ENCODE data around the gene MSANTD2. TPM values are rescaled to one million over a fixed set of nuclear protein-coding genes. Genes with fewer than 3 reads are reported as not detected.

Gene MSANTD2
- total and polyA plus RNA-seq, 9 of the 15 experiments (the other 6 are each of a cell fraction or from before 2014, with no cell fraction given), result 1.3 to 9.9 (median 5.3) TPM

DNA sequence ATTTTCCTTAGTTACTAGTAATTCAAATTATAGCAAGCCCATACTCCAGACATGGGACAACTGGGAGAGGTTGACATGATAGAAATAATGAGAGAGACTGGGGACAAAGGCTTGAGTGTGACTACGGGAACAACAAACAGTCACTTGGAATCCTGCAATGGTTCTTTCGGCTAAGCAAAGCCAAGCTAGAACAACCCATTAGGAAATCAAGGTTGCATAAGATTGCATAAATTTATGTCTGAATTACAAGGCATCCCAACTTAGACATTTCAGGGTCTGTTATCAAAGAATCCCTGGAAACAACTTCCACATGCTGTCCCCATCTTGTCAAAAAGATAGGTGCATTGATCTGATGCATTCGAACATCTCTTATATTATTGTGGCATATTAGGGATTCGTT, 70.6 kb downstream of the MSANTD2 start (continued):
- TF ChIP-seq, protein P1, sequence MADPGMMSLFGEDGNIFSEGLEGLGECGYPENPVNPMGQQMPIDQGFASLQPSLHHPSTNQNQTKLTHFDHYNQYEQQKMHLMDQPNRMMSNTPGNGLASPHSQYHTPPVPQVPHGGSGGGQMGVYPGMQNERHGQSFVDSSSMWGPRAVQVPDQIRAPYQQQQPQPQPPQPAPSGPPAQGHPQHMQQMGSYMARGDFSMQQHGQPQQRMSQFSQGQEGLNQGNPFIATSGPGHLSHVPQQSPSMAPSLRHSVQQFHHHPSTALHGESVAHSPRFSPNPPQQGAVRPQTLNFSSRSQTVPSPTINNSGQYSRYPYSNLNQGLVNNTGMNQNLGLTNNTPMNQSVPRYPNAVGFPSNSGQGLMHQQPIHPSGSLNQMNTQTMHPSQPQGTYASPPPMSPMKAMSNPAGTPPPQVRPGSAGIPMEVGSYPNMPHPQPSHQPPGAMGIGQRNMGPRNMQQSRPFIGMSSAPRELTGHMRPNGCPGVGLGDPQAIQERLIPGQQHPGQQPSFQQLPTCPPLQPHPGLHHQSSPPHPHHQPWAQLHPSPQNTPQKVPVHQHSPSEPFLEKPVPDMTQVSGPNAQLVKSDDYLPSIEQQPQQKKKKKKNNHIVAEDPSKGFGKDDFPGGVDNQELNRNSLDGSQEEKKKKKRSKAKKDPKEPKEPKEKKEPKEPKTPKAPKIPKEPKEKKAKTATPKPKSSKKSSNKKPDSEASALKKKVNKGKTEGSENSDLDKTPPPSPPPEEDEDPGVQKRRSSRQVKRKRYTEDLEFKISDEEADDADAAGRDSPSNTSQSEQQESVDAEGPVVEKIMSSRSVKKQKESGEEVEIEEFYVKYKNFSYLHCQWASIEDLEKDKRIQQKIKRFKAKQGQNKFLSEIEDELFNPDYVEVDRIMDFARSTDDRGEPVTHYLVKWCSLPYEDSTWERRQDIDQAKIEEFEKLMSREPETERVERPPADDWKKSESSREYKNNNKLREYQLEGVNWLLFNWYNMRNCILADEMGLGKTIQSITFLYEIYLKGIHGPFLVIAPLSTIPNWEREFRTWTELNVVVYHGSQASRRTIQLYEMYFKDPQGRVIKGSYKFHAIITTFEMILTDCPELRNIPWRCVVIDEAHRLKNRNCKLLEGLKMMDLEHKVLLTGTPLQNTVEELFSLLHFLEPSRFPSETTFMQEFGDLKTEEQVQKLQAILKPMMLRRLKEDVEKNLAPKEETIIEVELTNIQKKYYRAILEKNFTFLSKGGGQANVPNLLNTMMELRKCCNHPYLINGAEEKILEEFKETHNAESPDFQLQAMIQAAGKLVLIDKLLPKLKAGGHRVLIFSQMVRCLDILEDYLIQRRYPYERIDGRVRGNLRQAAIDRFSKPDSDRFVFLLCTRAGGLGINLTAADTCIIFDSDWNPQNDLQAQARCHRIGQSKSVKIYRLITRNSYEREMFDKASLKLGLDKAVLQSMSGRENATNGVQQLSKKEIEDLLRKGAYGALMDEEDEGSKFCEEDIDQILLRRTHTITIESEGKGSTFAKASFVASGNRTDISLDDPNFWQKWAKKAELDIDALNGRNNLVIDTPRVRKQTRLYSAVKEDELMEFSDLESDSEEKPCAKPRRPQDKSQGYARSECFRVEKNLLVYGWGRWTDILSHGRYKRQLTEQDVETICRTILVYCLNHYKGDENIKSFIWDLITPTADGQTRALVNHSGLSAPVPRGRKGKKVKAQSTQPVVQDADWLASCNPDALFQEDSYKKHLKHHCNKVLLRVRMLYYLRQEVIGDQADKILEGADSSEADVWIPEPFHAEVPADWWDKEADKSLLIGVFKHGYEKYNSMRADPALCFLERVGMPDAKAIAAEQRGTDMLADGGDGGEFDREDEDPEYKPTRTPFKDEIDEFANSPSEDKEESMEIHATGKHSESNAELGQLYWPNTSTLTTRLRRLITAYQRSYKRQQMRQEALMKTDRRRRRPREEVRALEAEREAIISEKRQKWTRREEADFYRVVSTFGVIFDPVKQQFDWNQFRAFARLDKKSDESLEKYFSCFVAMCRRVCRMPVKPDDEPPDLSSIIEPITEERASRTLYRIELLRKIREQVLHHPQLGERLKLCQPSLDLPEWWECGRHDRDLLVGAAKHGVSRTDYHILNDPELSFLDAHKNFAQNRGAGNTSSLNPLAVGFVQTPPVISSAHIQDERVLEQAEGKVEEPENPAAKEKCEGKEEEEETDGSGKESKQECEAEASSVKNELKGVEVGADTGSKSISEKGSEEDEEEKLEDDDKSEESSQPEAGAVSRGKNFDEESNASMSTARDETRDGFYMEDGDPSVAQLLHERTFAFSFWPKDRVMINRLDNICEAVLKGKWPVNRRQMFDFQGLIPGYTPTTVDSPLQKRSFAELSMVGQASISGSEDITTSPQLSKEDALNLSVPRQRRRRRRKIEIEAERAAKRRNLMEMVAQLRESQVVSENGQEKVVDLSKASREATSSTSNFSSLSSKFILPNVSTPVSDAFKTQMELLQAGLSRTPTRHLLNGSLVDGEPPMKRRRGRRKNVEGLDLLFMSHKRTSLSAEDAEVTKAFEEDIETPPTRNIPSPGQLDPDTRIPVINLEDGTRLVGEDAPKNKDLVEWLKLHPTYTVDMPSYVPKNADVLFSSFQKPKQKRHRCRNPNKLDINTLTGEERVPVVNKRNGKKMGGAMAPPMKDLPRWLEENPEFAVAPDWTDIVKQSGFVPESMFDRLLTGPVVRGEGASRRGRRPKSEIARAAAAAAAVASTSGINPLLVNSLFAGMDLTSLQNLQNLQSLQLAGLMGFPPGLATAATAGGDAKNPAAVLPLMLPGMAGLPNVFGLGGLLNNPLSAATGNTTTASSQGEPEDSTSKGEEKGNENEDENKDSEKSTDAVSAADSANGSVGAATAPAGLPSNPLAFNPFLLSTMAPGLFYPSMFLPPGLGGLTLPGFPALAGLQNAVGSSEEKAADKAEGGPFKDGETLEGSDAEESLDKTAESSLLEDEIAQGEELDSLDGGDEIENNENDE (IDR thresholded peaks at IDR 0.05; ENCODE audit: low read depth, low read length), result no peak
- TF ChIP-seq, protein P2, sequence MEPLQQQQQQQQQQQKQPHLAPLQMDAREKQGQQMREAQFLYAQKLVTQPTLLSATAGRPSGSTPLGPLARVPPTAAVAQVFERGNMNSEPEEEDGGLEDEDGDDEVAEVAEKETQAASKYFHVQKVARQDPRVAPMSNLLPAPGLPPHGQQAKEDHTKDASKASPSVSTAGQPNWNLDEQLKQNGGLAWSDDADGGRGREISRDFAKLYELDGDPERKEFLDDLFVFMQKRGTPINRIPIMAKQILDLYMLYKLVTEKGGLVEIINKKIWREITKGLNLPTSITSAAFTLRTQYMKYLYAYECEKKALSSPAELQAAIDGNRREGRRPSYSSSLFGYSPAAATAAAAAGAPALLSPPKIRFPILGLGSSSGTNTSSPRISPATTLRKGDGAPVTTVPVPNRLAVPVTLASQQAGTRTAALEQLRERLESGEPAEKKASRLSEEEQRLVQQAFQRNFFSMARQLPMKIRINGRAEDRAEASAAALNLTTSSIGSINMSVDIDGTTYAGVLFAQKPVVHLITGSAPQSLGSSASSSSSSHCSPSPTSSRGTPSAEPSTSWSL (CRISPR knock-in tag; IDR thresholded peaks at IDR 0.05; ENCODE audit: borderline replicate concordance), result no peak
- no peak for TF ChIP-seq ZFP1 (CRISPR knock-in tag; IDR thresholded peaks at IDR 0.05)
- no peak for TF ChIP-seq CBX1 (IDR thresholded peaks at IDR 0.05; ENCODE audit: low read depth)
- no peak for TF ChIP-seq ZFP36 (IDR thresholded peaks at IDR 0.05; ENCODE audit: low read depth, low read length, partially characterized antibody)
